ENCODE results near the gene TBC1D14. TPM values are rescaled to one million over a fixed set of nuclear protein-coding genes. Genes with fewer than 3 reads are reported as not detected.
A peak's percentile ranks its signal among the peaks of the same experiment; 100 is the strongest.

Gene TBC1D14
- total RNA-seq, 1 donor from 2014 or later: 103 TPM

DNA sequence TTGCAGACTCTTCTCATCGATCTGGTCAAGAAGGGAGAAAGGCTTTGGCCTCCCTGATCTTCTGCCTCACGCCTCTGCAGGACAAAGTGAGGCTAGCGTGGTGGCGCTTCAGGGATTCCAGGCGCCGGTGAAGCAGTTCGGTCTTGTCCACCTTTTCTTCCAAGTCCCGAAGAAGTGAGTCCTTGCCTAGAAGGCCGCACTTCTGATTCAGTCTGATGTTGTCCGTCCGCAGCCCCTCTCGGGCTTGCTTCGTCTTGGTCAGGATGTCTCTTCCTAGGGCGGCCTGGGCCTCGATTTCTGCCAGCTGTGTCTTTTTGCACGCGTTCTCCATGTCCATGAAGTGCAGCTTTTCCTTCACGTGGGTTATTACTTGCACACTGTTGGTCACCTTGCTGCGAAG lies 131.6 kb downstream of the TBC1D14 start:
- DNase-seq (ENCODE audit: low read depth) (no peak), FAIRE-seq (no peak)
- Histone ChIP-seq H3K4me3 (ENCODE audit: low read depth, low read length) (no peak overlapping the region), H3K27me3 (ENCODE audit: control insufficient read depth, insufficient read depth, low read length) (no peaks in the 10 kb centered on the region), H3K36me3 (ENCODE audit: control insufficient read depth, insufficient read depth, low read length) (peaks cover 2% of the 10 kb centered on the region)
- TF ChIP-seq, protein P1, sequence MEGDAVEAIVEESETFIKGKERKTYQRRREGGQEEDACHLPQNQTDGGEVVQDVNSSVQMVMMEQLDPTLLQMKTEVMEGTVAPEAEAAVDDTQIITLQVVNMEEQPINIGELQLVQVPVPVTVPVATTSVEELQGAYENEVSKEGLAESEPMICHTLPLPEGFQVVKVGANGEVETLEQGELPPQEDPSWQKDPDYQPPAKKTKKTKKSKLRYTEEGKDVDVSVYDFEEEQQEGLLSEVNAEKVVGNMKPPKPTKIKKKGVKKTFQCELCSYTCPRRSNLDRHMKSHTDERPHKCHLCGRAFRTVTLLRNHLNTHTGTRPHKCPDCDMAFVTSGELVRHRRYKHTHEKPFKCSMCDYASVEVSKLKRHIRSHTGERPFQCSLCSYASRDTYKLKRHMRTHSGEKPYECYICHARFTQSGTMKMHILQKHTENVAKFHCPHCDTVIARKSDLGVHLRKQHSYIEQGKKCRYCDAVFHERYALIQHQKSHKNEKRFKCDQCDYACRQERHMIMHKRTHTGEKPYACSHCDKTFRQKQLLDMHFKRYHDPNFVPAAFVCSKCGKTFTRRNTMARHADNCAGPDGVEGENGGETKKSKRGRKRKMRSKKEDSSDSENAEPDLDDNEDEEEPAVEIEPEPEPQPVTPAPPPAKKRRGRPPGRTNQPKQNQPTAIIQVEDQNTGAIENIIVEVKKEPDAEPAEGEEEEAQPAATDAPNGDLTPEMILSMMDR (IDR thresholded peaks at IDR 0.05; ENCODE audit: insufficient read depth, low read length, severe bottlenecking): no peak

DNA sequence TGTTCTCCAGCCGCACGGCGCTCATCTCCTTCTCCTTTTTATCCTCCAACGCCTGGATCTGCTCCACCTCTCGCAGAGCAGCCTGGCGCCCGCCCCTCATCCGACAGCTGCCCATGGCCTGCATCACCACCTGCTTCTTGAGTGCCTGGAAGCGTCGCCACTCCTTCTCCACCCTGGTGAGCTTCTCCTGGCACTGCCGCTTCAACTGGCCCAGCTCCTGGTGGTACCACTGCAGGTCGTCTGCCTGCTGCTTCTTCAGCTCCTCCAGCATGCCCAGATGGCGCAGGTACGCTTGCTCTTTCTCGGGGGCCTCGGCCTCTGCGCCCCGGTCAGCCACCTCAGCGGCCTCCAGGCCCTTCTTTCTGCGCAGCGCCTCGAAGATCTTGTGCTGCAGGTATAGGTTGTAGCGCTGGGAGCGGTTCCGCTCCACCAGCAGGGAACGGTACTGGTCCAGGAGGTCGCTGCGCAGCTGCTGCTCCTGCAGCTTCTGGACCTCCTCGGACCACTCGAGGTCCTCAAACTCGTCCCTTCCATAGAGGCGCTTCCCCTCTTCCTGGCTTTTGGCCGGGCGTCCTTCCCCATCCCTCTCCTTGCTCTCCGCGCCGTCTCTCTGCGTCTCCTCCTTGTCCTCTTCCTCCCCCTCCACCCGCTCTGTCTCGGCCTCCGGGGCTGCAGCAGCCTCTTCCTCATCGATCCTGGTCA lies 132.3 kb downstream of the TBC1D14 start:
- Histone ChIP-seq H3K27me3 (ENCODE audit: control insufficient read depth, insufficient read depth, low read length) (no peaks in the 10 kb centered on the region), H3K36me3 (ENCODE audit: control insufficient read depth, insufficient read depth, low read length) (peaks cover 2% of the 10 kb centered on the region), H3K4me3 (ENCODE audit: low read depth, low read length) (peak overlapping the region; percentile 83)
- DNase-seq (ENCODE audit: low read depth) (no peak), FAIRE-seq (no peak)
- TF ChIP-seq, protein P1 (IDR thresholded peaks at IDR 0.05; ENCODE audit: insufficient read depth, low read length, severe bottlenecking): no peak

DNA sequence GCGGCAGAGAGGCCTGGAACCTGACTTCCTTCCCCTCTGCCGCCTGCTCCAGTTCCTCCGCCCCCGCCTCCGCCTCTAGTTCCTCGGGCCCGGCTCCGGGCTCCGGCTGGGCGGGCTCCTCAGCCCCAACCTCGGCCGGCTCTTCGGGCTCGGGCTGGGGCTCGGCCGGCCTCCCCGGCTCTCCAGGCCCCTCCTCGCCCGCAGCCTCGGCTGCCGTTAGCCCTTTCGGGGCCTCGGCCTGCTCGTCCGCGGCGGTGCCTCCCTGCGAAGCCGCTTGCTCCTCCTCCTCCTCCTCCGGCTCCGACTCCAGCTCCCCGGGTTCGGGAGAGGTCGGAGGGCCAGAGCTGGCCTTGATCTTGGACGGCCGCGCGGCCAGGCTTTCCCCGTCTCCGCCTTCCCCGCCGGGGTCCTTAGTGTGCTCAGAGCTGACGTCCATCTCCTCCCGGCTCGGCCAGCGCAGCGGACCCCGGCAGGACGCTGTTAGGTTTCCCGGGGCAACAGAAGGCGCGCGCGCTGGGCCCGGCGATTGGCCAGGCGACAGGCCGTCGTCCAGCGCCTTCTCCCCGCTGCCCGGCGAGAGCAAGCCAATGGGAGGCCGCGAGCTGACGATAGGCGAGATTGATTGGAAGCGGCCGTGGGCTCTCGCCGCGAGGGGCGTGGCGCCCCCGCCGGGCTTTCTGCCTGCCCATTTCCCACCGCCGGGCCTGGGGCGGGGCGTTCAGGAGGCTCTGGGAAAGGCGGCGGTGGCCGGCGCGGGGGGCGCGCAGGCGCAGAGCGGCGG lies 133.1 kb downstream of the TBC1D14 start:
- Histone ChIP-seq H3K27me3 (ENCODE audit: control insufficient read depth, insufficient read depth, low read length) (no peaks in the 10 kb centered on the region), H3K4me3 (ENCODE audit: low read depth, low read length) (peak overlapping the region; percentile 83), H3K36me3 (ENCODE audit: control insufficient read depth, insufficient read depth, low read length) (peaks cover 2% of the 10 kb centered on the region)
- DNase-seq (ENCODE audit: low read depth): peak; percentile 89
- TF ChIP-seq, protein P1 (IDR thresholded peaks at IDR 0.05; ENCODE audit: insufficient read depth, low read length, severe bottlenecking): no peak
- no peak for FAIRE-seq

DNA sequence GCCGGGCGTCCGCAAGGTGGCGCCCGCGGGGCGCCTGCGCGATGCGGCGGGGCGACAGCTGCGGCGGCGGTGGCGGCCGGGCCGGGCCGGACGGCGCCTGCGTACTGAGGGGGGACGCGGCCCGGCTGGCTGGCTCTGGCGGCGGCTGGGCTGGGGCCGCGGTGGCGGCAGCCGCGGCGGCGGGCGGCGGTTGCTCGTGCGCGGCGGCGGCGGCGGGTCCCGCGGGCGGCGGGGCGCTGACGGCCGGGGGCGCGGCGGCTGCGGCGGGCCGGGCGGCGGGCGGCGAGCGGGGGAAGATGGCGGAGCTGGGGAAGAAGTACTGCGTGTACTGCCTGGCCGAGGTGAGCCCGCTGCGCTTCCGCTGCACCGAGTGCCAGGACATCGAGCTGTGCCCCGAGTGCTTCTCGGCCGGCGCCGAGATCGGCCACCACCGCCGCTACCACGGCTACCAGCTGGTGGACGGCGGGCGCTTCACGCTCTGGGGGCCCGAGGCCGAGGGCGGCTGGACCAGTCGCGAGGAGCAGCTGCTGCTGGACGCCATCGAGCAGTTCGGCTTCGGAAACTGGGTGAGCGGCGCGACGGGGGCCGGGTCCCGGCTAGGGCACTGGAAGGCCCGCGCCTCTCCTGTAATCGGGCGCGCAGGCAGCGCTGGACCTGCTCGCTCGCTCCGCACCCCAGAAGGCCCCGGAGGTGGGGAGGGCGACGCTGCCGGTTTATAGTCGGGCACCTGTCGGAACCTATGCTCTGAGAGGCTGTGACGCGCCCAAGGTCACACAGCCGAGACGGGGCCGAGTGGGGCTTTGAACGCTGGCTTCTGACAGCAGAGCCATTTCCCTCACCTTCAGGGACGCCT lies 133.9 kb downstream of the TBC1D14 start, which contains the start of gene TADA2B:
Gene TADA2B (plus strand): TSS at position 89 of the 853 bp plus-strand sequence. CDS start 208 bp downstream, at position 297.
- FAIRE-seq: no peak
- TF ChIP-seq, protein P1 (IDR thresholded peaks at IDR 0.05; ENCODE audit: insufficient read depth, low read length, severe bottlenecking): peak; percentile 25
- no peaks in the 10 kb centered on the region for H3K27me3 ChIP-seq (ENCODE audit: control insufficient read depth, insufficient read depth, low read length)
- peak within 1 kb of the TSS; percentile 96 for H3K4me3 ChIP-seq (ENCODE audit: low read depth, low read length)
- no peak for DNase-seq (ENCODE audit: low read depth)
- peaks cover 2% of the 10 kb centered on the region for H3K36me3 ChIP-seq (ENCODE audit: control insufficient read depth, insufficient read depth, low read length)

DNA sequence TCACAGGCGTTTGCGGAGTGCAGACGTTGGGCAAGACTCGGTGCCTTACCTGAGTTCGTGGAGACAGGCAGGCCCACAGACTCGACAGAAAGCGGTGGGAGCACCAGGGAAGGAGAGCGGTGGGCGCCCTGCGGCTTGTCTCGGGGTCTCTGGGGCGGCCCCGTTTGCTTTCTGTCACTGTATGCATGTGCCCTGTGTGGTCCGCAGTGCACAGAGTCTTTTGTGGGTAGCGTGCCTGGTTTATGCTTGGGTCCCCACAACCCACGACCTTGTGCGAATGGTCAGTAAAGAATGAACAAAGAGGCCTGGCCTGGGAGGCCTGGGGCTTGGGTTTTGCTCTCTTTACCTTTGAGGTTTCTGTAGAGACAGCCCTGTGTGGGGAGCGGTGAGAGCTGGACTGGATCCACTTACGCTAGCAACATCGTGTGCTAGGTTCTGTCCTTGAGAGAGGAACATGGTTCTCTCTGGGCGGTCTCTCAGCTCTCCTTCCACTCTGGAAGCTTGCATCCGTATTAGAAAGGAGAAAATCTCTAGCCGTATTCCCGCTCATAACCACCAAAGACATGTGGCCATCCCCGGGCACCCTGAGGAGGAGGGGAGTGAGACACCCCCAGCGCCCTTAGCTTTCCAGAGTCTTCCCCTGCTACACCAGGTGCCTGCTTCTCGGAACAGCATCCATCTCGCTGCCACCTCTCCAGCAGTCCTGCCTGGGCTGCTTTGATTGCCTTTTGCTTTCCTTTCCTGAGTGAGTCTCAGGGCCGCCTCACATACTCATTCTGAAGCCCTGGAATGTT lies 134.7 kb downstream of the TBC1D14 start:
- peaks cover 2% of the 10 kb centered on the region for H3K36me3 ChIP-seq (ENCODE audit: control insufficient read depth, insufficient read depth, low read length)
- no peaks in the 10 kb centered on the region for H3K27me3 ChIP-seq (ENCODE audit: control insufficient read depth, insufficient read depth, low read length)
- no peak for DNase-seq (ENCODE audit: low read depth)

More for the DNA sequence above, 134.7 kb downstream of the TBC1D14 start:
- peak overlapping the region; percentile 96 for H3K4me3 ChIP-seq (ENCODE audit: low read depth, low read length)
- FAIRE-seq: no peak
- TF ChIP-seq, protein P1 (IDR thresholded peaks at IDR 0.05; ENCODE audit: insufficient read depth, low read length, severe bottlenecking): no peak
